ENCODE results near the gene INTS4.
"Not testable (repeated sequence)": the region's sequence is repeated elsewhere in the genome, so short reads cannot be mapped to it uniquely, and the experiment has no call there.

Gene INTS4

GRCh38 chr11:78010304-78010703 is 15.8 kb upstream of the INTS4 start:
- Histone ChIP-seq H3K9ac (ENCODE audit: low read length in 5 of 5) (no peak overlapping the region), H3K4me3 (ENCODE audit: low read depth in 1 of 5, low read length in 5 of 5) (no peak overlapping the region), H3K9me3 (ENCODE audit: control insufficient read depth in 5 of 5, low read length in 5 of 5) (no peaks in the 10 kb centered on the region), H3K27ac (ENCODE audit: low read depth, low read length) (no peak overlapping the region), H3K27me3 (ENCODE audit: control insufficient read depth in 5 of 5, insufficient read depth in 4 of 5, low read length in 5 of 5) (no peaks in the 10 kb centered on the region), H3K36me3 (ENCODE audit: control insufficient read depth in 5 of 5, insufficient read depth in 5 of 5, low read length in 5 of 5) (no peaks in the 10 kb centered on the region), H3K4me1 (ENCODE audit: control insufficient read depth in 5 of 5, insufficient read depth in 5 of 5, low read length in 5 of 5) (no peaks in the 10 kb centered on the region)

GRCh38 chr11:78009062-78009461 is 14.6 kb upstream of the INTS4 start:
- no peaks in the 10 kb centered on the region for H3K36me3 ChIP-seq (ENCODE audit: control insufficient read depth in 5 of 5, insufficient read depth in 5 of 5, low read length in 5 of 5)
- H3K4me1 ChIP-seq (ENCODE audit: control insufficient read depth in 5 of 5, insufficient read depth in 5 of 5, low read length in 5 of 5) = no peaks in the 10 kb centered on the region
- no peaks in the 10 kb centered on the region for H3K9me3 ChIP-seq (ENCODE audit: control insufficient read depth in 5 of 5, low read length in 5 of 5)
- H3K27me3 ChIP-seq (ENCODE audit: control insufficient read depth in 5 of 5, insufficient read depth in 4 of 5, low read length in 5 of 5) = no peaks in the 10 kb centered on the region
- H3K27ac ChIP-seq (ENCODE audit: low read depth, low read length) = no peak overlapping the region
- H3K9ac ChIP-seq (ENCODE audit: low read length in 5 of 5) = no peak overlapping the region
- H3K4me3 ChIP-seq (ENCODE audit: low read depth in 1 of 5, low read length in 5 of 5) = no peak overlapping the region

DNA sequence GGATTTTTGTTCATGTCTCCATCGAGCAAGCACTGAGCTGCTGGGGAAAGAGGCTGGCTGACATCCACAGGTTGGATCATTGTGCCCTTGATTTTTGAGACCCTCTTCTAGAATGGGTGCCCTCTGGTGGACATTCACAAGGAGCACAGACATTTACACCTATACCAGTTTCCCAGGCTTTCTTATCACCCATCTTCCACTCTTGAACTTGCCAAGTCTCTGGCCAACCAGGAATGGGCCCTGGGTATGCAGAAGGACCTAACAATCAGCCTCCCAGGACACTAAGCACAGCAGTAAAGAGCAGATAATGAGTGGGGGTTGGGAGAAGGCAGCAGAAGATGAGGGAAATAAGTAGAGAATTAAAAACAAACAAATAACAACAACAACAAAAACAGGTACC is 5.7 kb upstream of the INTS4 start:
- no peaks in the 10 kb centered on the region for H3K27me3 ChIP-seq (ENCODE audit: control insufficient read depth in 5 of 5, insufficient read depth in 4 of 5, low read length in 5 of 5)
- no peak overlapping the region for H3K27ac ChIP-seq (ENCODE audit: low read depth, low read length)
- no peak overlapping the region for H3K9ac ChIP-seq (ENCODE audit: low read length in 5 of 5)
- no peaks in the 10 kb centered on the region for H3K36me3 ChIP-seq (ENCODE audit: control insufficient read depth in 5 of 5, insufficient read depth in 5 of 5, low read length in 5 of 5)
- H3K4me1 ChIP-seq (ENCODE audit: control insufficient read depth in 5 of 5, insufficient read depth in 5 of 5, low read length in 5 of 5) = peaks cover 0 to 3% (median 2%) of the 10 kb centered on the region in 5 donors
- no peaks in the 10 kb centered on the region for H3K9me3 ChIP-seq (ENCODE audit: control insufficient read depth in 5 of 5, low read length in 5 of 5)
- H3K4me3 ChIP-seq (ENCODE audit: low read depth in 1 of 5, low read length in 5 of 5) = no peak overlapping the region

GRCh38 chr11:77999446-78000030 is 5.1 kb upstream of the INTS4 start:
- H3K9me3 ChIP-seq (ENCODE audit: control insufficient read depth in 5 of 5, low read length in 5 of 5) = no peaks in the 10 kb centered on the region
- H3K9ac ChIP-seq (ENCODE audit: low read length in 5 of 5) = no peak overlapping the region
- H3K27me3 ChIP-seq (ENCODE audit: control insufficient read depth in 5 of 5, insufficient read depth in 4 of 5, low read length in 5 of 5) = no peaks in the 10 kb centered on the region
- no peaks in the 10 kb centered on the region for H3K36me3 ChIP-seq (ENCODE audit: control insufficient read depth in 5 of 5, insufficient read depth in 5 of 5, low read length in 5 of 5)
- H3K4me3 ChIP-seq (ENCODE audit: low read depth in 1 of 5, low read length in 5 of 5) = no peak overlapping the region
- H3K4me1 ChIP-seq (ENCODE audit: control insufficient read depth in 5 of 5, insufficient read depth in 5 of 5, low read length in 5 of 5) = peaks cover 0 to 7% (median 6%) of the 10 kb centered on the region in 5 donors
- no peak overlapping the region for H3K27ac ChIP-seq (ENCODE audit: low read depth, low read length)

DNA sequence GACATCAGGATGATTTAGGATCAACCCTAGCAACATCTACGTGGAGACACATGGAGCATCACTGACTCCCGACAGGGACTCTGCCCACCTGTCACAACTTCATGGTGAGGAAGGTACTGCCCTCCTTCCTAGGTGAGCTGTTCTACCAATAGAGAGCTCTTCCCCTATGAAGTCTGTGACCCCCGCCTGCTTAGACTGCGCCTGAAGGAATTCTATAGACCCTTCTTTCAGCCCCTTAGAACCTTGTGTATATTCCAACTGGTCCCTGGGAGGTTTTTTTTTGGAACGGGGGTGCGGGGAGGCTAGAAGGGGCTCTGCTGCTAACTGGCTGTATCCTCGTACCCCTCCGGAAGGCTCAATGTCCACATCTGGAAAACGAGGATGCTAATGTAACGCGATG is 566 bp downstream of the INTS4 start:
- no peaks in the 10 kb centered on the region for H3K27me3 ChIP-seq (ENCODE audit: control insufficient read depth in 5 of 5, insufficient read depth in 4 of 5, low read length in 5 of 5)
- H3K4me1 ChIP-seq (ENCODE audit: control insufficient read depth in 5 of 5, insufficient read depth in 5 of 5, low read length in 5 of 5) = peaks cover 6 to 23% (median 18%) of the 10 kb centered on the region in 5 donors
- no peaks in the 10 kb centered on the region for H3K9me3 ChIP-seq (ENCODE audit: control insufficient read depth in 5 of 5, low read length in 5 of 5)
- H3K9ac ChIP-seq (ENCODE audit: low read length in 5 of 5) = peak overlapping the region; percentile 48 to 89 (median 88)
- H3K27ac ChIP-seq (ENCODE audit: low read depth, low read length) = peak overlapping the region; percentile 78
- peak overlapping the region; percentile 81 to 98 (median 92) for H3K4me3 ChIP-seq (ENCODE audit: low read depth in 1 of 5, low read length in 5 of 5)
- H3K36me3 ChIP-seq (ENCODE audit: control insufficient read depth in 5 of 5, insufficient read depth in 5 of 5, low read length in 5 of 5) = peaks cover 0 to 20% (median 13%) of the 10 kb centered on the region in 5 donors

DNA sequence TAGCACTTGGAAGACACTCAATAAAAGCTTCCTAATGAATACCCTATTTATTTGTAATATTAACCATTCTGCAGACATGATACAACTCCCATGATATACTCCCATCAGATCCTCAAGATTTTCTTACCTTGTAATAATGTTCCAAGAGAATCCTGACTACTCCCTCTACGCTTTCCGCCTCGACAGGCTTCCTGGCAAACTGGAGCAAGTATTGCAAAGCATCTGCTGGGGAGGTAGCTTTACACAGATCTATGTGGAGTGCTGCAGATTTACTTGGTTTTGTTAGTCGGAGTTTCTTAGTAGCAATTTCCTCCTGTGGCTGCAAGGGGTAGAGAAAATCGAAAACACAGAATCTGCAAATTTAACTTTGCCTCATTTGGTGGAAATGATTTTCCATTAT is 3.5 kb downstream of the INTS4 start:
- Histone ChIP-seq H3K36me3 (ENCODE audit: control insufficient read depth in 5 of 5, insufficient read depth in 5 of 5, low read length in 5 of 5) (peaks cover 6 to 28% (median 20%) of the 10 kb centered on the region in 5 donors), H3K9ac (ENCODE audit: low read length in 5 of 5) (no peak overlapping the region), H3K4me3 (ENCODE audit: low read depth in 1 of 5, low read length in 5 of 5) (no peak overlapping the region), H3K4me1 (ENCODE audit: control insufficient read depth in 5 of 5, insufficient read depth in 5 of 5, low read length in 5 of 5) (peaks cover 6 to 23% (median 18%) of the 10 kb centered on the region in 5 donors), H3K9me3 (ENCODE audit: control insufficient read depth in 5 of 5, low read length in 5 of 5) (no peaks in the 10 kb centered on the region), H3K27ac (ENCODE audit: low read depth, low read length) (no peak overlapping the region), H3K27me3 (ENCODE audit: control insufficient read depth in 5 of 5, insufficient read depth in 4 of 5, low read length in 5 of 5) (no peaks in the 10 kb centered on the region)

- not testable (repeated sequence) for H3K4me1 ChIP-seq (ENCODE audit: control insufficient read depth in 5 of 5, insufficient read depth in 5 of 5, low read length in 5 of 5); H3K27me3 ChIP-seq (ENCODE audit: control insufficient read depth in 5 of 5, insufficient read depth in 4 of 5, low read length in 5 of 5); H3K4me3 ChIP-seq (ENCODE audit: low read depth in 1 of 5, low read length in 5 of 5); H3K9me3 ChIP-seq (ENCODE audit: control insufficient read depth in 5 of 5, low read length in 5 of 5); H3K27ac ChIP-seq (ENCODE audit: low read depth, low read length); H3K9ac ChIP-seq (ENCODE audit: low read length in 5 of 5)
- H3K36me3 ChIP-seq (ENCODE audit: control insufficient read depth in 5 of 5, insufficient read depth in 5 of 5, low read length in 5 of 5) = peaks cover 9 to 35% (median 26%) of the 10 kb centered on the region in 5 donors
Measured at GRCh38 chr11:77986456-77986855, 8.0 kb downstream of the INTS4 start.

DNA sequence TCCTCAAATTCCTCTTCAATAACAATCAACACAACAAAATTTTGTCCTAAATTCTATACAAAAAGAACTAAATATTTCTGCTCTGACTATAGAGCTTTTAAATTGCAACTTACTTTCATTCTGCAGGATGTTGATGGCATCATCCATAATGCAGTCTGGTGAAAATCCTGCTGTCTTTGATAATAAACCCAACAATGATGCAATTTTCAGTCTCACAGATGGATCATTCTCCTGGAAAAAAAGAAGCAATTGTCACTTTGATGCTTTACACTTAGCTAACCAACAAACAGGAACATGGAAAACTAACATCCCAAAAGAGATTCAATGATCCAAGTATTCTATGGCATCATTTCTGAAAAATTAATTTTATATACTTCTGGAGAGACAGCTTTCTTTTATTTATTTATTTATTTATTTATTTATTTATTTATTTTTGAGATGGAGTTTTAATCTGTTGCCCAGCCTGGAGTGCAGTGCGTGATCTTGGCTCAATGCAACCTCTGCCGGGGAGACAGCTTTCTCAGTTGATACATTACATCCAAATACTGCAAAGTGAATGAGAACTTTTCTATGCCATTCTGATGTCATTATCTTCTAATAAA is 13.0 kb downstream of the INTS4 start:
- Histone ChIP-seq H3K4me3 (ENCODE audit: low read depth in 1 of 5, low read length in 5 of 5) (no peak overlapping the region), H3K27me3 (ENCODE audit: control insufficient read depth in 5 of 5, insufficient read depth in 4 of 5, low read length in 5 of 5) (no peaks in the 10 kb centered on the region), H3K4me1 (ENCODE audit: control insufficient read depth in 5 of 5, insufficient read depth in 5 of 5, low read length in 5 of 5) (no peaks in the 10 kb centered on the region), H3K27ac (ENCODE audit: low read depth, low read length) (no peak overlapping the region), H3K9ac (ENCODE audit: low read length in 5 of 5) (no peak overlapping the region), H3K36me3 (ENCODE audit: control insufficient read depth in 5 of 5, insufficient read depth in 5 of 5, low read length in 5 of 5) (peaks cover 18 to 51% (median 28%) of the 10 kb centered on the region in 5 donors), H3K9me3 (ENCODE audit: control insufficient read depth in 5 of 5, low read length in 5 of 5) (no peaks in the 10 kb centered on the region)

GRCh38 chr11:77968337-77968736 is 26.1 kb downstream of the INTS4 start:
- no peak overlapping the region for H3K27ac ChIP-seq (ENCODE audit: low read depth, low read length)
- no peaks in the 10 kb centered on the region for H3K27me3 ChIP-seq (ENCODE audit: control insufficient read depth in 5 of 5, insufficient read depth in 4 of 5, low read length in 5 of 5)
- H3K4me1 ChIP-seq (ENCODE audit: control insufficient read depth in 5 of 5, insufficient read depth in 5 of 5, low read length in 5 of 5) = no peaks in the 10 kb centered on the region
- H3K9ac ChIP-seq (ENCODE audit: low read length in 5 of 5) = no peak overlapping the region
- H3K9me3 ChIP-seq (ENCODE audit: control insufficient read depth in 5 of 5, low read length in 5 of 5) = no peaks in the 10 kb centered on the region
- H3K4me3 ChIP-seq (ENCODE audit: low read depth in 1 of 5, low read length in 5 of 5) = no peak overlapping the region
- H3K36me3 ChIP-seq (ENCODE audit: control insufficient read depth in 5 of 5, insufficient read depth in 5 of 5, low read length in 5 of 5) = peaks cover 5 to 25% (median 10%) of the 10 kb centered on the region in 5 donors

GRCh38 chr11:77967753-77968152 is 26.7 kb downstream of the INTS4 start:
- H3K4me1 ChIP-seq (ENCODE audit: control insufficient read depth in 5 of 5, insufficient read depth in 5 of 5, low read length in 5 of 5) = no peaks in the 10 kb centered on the region
- H3K36me3 ChIP-seq (ENCODE audit: control insufficient read depth in 5 of 5, insufficient read depth in 5 of 5, low read length in 5 of 5) = peaks cover 5 to 25% (median 10%) of the 10 kb centered on the region in 5 donors
- H3K9ac ChIP-seq (ENCODE audit: low read length in 5 of 5) = no peak overlapping the region
- H3K9me3 ChIP-seq (ENCODE audit: control insufficient read depth in 5 of 5, low read length in 5 of 5) = no peaks in the 10 kb centered on the region
- no peak overlapping the region for H3K27ac ChIP-seq (ENCODE audit: low read depth, low read length)
- H3K4me3 ChIP-seq (ENCODE audit: low read depth in 1 of 5, low read length in 5 of 5) = no peak overlapping the region
- no peaks in the 10 kb centered on the region for H3K27me3 ChIP-seq (ENCODE audit: control insufficient read depth in 5 of 5, insufficient read depth in 4 of 5, low read length in 5 of 5)

All from subcutaneous abdominal adipose tissue (tissue), 5 donors.